22Rv1 (cell line): Measurements from ENCODE around the gene PLEKHG2.

Experiments used
- ZFX ChIP-seq: fragments of 450-650 bp; IDR thresholded peaks from 2 replicates; pipeline ENCODE4 v1.6.1; 2017; ENCODE audit warnings: antibody characterized with exemption, borderline replicate concordance
- TF ChIP-seq, protein P1 (sequence below): fragments of 450-650 bp; IDR thresholded peaks from 2 replicates; pipeline ENCODE4 v1.5.1; 2017; ENCODE audit warnings: mild to moderate bottlenecking

DNA sequence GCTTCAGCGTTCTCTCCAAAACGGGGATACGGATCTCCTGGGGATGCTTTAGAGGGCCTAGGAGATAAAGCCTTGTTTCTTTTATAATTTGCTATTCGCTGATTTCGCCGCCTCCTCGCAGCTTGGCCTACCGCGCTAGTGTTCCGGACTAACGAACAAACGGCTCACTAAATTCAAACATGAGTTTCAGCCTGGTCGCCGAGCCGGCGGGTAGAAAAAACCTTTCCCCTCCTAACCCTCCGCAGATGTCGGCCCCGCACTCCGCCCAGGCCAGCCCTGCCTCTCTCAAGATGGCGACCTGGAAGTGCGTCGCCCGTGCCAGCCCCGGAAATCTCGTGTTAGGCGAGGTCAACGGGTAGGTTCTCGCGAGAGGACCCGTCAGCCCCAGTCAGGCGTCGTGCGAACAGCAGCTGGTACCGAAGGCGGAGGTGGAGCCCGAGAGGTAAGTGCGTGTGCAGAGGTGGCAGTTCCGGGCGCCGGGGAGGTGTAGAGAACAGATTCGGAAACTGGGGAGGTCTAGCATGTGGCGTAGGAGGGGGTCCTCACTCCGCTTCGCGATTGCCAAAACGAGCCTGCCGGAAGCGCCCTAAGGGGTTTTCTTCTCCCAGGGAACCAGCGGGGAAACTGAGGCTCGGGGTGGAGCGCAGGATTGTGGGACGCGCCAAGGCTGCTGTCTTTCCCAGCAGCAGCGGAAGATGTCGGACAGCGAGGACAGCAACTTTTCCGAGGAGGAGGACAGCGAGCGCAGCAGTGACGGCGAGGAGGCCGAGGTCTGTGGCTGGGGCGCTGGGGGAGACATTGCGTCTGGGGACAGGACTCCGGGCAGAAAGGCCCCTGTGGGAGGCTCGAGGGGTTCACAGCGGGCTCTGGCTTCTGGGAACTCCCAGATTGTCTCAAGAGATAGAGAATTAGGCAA is 33.0 kb downstream of the PLEKHG2 start, which contains the start of gene SUPT5H:
- TF ChIP-seq, protein P1, sequence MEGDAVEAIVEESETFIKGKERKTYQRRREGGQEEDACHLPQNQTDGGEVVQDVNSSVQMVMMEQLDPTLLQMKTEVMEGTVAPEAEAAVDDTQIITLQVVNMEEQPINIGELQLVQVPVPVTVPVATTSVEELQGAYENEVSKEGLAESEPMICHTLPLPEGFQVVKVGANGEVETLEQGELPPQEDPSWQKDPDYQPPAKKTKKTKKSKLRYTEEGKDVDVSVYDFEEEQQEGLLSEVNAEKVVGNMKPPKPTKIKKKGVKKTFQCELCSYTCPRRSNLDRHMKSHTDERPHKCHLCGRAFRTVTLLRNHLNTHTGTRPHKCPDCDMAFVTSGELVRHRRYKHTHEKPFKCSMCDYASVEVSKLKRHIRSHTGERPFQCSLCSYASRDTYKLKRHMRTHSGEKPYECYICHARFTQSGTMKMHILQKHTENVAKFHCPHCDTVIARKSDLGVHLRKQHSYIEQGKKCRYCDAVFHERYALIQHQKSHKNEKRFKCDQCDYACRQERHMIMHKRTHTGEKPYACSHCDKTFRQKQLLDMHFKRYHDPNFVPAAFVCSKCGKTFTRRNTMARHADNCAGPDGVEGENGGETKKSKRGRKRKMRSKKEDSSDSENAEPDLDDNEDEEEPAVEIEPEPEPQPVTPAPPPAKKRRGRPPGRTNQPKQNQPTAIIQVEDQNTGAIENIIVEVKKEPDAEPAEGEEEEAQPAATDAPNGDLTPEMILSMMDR: no peak
- TF ChIP-seq ZFX: no peak
